Panc1 (cell line): ENCODE results near the gene PRKCG. TPM values are rescaled to one million over a fixed set of nuclear protein-coding genes. Genes with fewer than 3 reads are reported as not detected.

ENCODE experiments used
- ATAC-seq: fragments of 200-7000 bp; cut with Tn5 transposase; 2 replicates; pipeline ENCODE4 v1.9.1; 2020; ENCODE audit warnings: mild to moderate bottlenecking, moderate library complexity
- BruUV-seq: library from RNA; stranded (reverse); fragments of 400-500 nt; replicated peaks from 2 replicates; lab custom pipeline; 2021; lab: Mats Ljungman, UMichigan
- CTCF ChIA-PET: fragments of 300-600 bp; sonication (Branson Sonifier 250); formaldehyde crosslinking; loops from one replicate; lab custom pipeline; 2022; ENCODE audit warnings: antibody characterized with exemption; lab: Charles Lee
- POLR2A ChIA-PET: fragments of 300-600 bp; sonication (Branson Sonifier 250); formaldehyde crosslinking; loops from one replicate; lab custom pipeline; 2022; ENCODE audit warnings: antibody characterized with exemption; lab: Charles Lee
- DNase-seq: peaks from one replicate; pipeline ENCODE4 v3.0.0-alpha.2; 2010; ENCODE audit warnings: low read depth, low spot score
- H3K27ac ChIP-seq: 2 replicates; pipeline ENCODE4 v1.5.1; 2011; ENCODE audit warnings: mild to moderate bottlenecking, low read length, inconsistent platforms
- H3K27me3 ChIP-seq: fragments of 200-500 bp; sonication (Bioruptor generic); 2 replicates; pipeline ENCODE4 v1.6.0; 2014; ENCODE audit warnings: low read length, inconsistent platforms; ENCODE audit not compliant: control insufficient read depth, insufficient read depth
- H3K36me3 ChIP-seq: fragments of 200-500 bp; sonication (Bioruptor generic); 2 replicates; pipeline ENCODE4 v1.5.1; 2014; ENCODE audit warnings: inconsistent platforms, mild to moderate bottlenecking, low read length, moderate library complexity; ENCODE audit not compliant: control insufficient read depth, insufficient read depth
- H3K4me1 ChIP-seq: 2 replicates; pipeline ENCODE4 v1.5.1; 2011; ENCODE audit warnings: inconsistent platforms, mild to moderate bottlenecking, low read length, moderate library complexity; ENCODE audit not compliant: control insufficient read depth, insufficient read depth
- H3K4me3 ChIP-seq, 2 experiments: 2 replicates each; pipeline ENCODE4 v1.5.1; 2011 to 2012; ENCODE audit warnings: low read depth in 2 of 2, low read length in 2 of 2, mild to moderate bottlenecking in 2 of 2, inconsistent platforms in 1 of 2, moderate library complexity in 1 of 2
- H3K9me3 ChIP-seq: fragments of 200-500 bp; sonication (Bioruptor generic); 2 replicates; pipeline ENCODE4 v1.5.1; 2014; ENCODE audit warnings: low read depth, mild to moderate bottlenecking, inconsistent platforms, low read length, moderate library complexity; ENCODE audit not compliant: control insufficient read depth, insufficient read depth
- CTCF ChIP-seq: fragments of 450-650 bp; IDR thresholded peaks from 2 replicates; pipeline ENCODE4 v1.5.1; 2017; ENCODE audit warnings: mild to moderate bottlenecking
- POLR2AphosphoS5 ChIP-seq: IDR thresholded peaks from 2 replicates; pipeline ENCODE4 v1.6.1; 2012; ENCODE audit warnings: mild to moderate bottlenecking, low read depth, low read length, moderate library complexity
- REST ChIP-seq, 2 experiments: IDR thresholded peaks; 2 replicates each; pipeline ENCODE4 v1.6.1; 2011 to 2012; ENCODE audit warnings: low read depth in 2 of 2, control low read depth in 1 of 2, low read length in 1 of 2, mild to moderate bottlenecking in 1 of 2, moderate library complexity in 1 of 2; ENCODE audit not compliant: insufficient read depth in 1 of 2
- SIN3A ChIP-seq: IDR thresholded peaks from 2 replicates; pipeline ENCODE4 v1.6.1; 2012; ENCODE audit warnings: low read depth, mild to moderate bottlenecking, low read length, moderate library complexity, borderline replicate concordance; ENCODE audit not compliant: insufficient read depth
- TCF7L2 ChIP-seq: IDR thresholded peaks from 2 replicates; pipeline ENCODE4 v1.6.1; 2011; ENCODE audit warnings: mild to moderate bottlenecking, low read depth, low read length, inconsistent platforms
- in situ Hi-C: cut with HindIII; loops from 2 replicates; pipeline ENCODE4 v1.10.0; 2016; ENCODE audit warnings: low sequenced_read_pairs, low pct_unique_long_range_greater_than_20kb
- intact Hi-C: fragments of 100-400 bp; cut with micrococcal nuclease; formaldehyde crosslinking; loops from one replicate; pipeline ENCODE4 v1.10.0; 2022; ENCODE audit not compliant: unreplicated experiment
- total RNA-seq: library from RNA; stranded (reverse); gene quantifications from one replicate; pipeline ENCODE4 v1.2.1, GENCODE V29; 2021; ENCODE audit not compliant: unreplicated experiment

PRKCG gene
- total RNA-seq, 1 experiment from 2014 or later, result 2.5 TPM

GRCh38 chr19:53915000-53915399 is 33.0 kb downstream of the PRKCG start:
- H3K27ac ChIP-seq, result no peak overlapping the region
- ChIA-PET POLR2A (interaction anchor here (1.0 kb wide), 1 partner anchor 84 kb away, joined by 3 read pairs; no protein-coding TSS in a partner anchor), CTCF (interaction anchor here (0.6 kb wide), 1 partner anchor 254 kb away, joined by 4 read pairs; no protein-coding TSS in a partner anchor)
- DNase-seq (no peak), ATAC-seq (peak; percentile 59; the same call in 1 of the 2 replicates)
- H3K4me1 ChIP-seq, result no peaks in the 10 kb centered on the region
- in situ Hi-C loops (loop anchor here (25.0 kb wide), 1 partner anchor 122 kb away; no protein-coding TSS in a partner anchor), intact Hi-C loops (no loop called here)
- H3K27me3 ChIP-seq, result no peaks in the 10 kb centered on the region
- H3K4me3 ChIP-seq, result no peak overlapping the region
- no peaks in the 10 kb centered on the region for H3K36me3 ChIP-seq
- no TSS peak for BruUV-seq
- TF ChIP-seq TCF7L2, result no peak
- H3K9me3 ChIP-seq, result no peaks in the 10 kb centered on the region

GRCh38 chr19:53916004-53916403 is 34.0 kb downstream of the PRKCG start:
- in situ Hi-C loops, result loop anchor here (25.0 kb wide), 1 partner anchor 121 kb away; no protein-coding TSS in a partner anchor
- no peaks in the 10 kb centered on the region for H3K36me3 ChIP-seq
- no TSS peak for BruUV-seq
- intact Hi-C loops, result no loop called here
- no peaks in the 10 kb centered on the region for H3K4me1 ChIP-seq
- H3K27ac ChIP-seq, result no peak overlapping the region
- ATAC-seq, result no peak
- H3K4me3 ChIP-seq, result no peak overlapping the region
- ChIA-PET CTCF (no interaction called here), POLR2A (no interaction called here)
- H3K27me3 ChIP-seq, result no peaks in the 10 kb centered on the region
- DNase-seq, result no peak
- TF ChIP-seq POLR2AphosphoS5 (no peak), CTCF (no peak), SIN3A (no peak), TCF7L2 (no peak), REST (IDR thresholded peaks at IDR 0.05; ENCODE audit: insufficient read depth in 1 of 2, low read depth in 2 of 2, low read length in 1 of 2) (no peak)
- H3K9me3 ChIP-seq, result no peaks in the 10 kb centered on the region

- no peak overlapping the region for H3K27ac ChIP-seq
- no peaks in the 10 kb centered on the region for H3K4me1 ChIP-seq
- intact Hi-C loops, result no loop called here
- H3K4me3 ChIP-seq, result no peak overlapping the region
- ChIA-PET POLR2A (no interaction called here), CTCF (no interaction called here)
- H3K36me3 ChIP-seq, result no peaks in the 10 kb centered on the region
- in situ Hi-C loops, result loop anchor here (25.0 kb wide), 1 partner anchor 120 kb away; no protein-coding TSS in a partner anchor
- ATAC-seq (no peak), DNase-seq (no peak)
- BruUV-seq, result no TSS peak
- TF ChIP-seq TCF7L2 (no peak), CTCF (no peak), SIN3A (no peak), REST (IDR thresholded peaks at IDR 0.05; ENCODE audit: insufficient read depth in 1 of 2, low read depth in 2 of 2, low read length in 1 of 2) (no peak), POLR2AphosphoS5 (no peak)
- H3K9me3 ChIP-seq, result no peaks in the 10 kb centered on the region
- no peaks in the 10 kb centered on the region for H3K27me3 ChIP-seq
Observed at GRCh38 chr19:53917356-53917755, 35.4 kb downstream of the PRKCG start.
